ENCODE data around the gene EXOC3. TPM values are rescaled to one million over a fixed set of nuclear protein-coding genes. Genes with fewer than 3 reads are reported as not detected.

EXOC3 gene
- polyA plus RNA-seq, 4 donors: 41.9 to 76.2 (median 52.6) TPM

DNA sequence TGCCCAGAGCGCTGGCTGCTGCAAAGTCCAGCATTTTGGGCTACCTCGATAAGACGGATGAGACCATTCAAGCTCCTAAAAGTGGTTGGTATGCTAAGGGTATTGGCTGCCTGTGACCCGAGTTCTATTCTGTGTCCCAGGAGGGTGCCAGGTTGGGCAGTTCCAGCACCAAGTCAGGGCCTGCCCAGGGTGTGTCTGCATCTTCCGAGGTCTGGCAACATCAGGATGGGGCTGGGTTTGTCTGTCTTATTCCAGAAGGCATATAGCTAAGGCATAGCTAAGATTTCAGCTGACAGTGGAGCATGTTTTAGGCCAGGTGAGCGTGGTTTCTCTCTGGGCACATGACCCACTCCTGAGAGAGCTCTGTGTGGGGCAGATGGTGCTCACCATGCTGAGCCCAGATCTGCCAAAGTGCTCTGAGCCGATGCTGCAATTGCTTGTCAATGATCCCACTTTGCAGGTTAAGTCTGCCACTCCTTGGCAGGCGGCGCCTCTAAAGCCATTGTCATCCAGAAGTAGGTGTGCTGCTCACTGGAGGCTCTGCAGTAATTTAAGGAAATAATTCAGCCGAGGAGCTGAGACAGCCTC is 73.5 kb downstream of the EXOC3 start:
- DNase-seq (ENCODE audit: low read depth in 4 of 4, low spot score in 3 of 4): no peak

Other genes starting within 250 kb of the EXOC3 start
- 10 to 100 TPM; 12.1 to 17.4 (median 14.0) TPM for gene CCDC127, start 225.0 kb upstream of the EXOC3 start, polyA plus RNA-seq (ENCODE audit: insufficient read length in 4 of 4)
- 100 to 1,000 TPM in 3 of 4 donors, 10 to 100 TPM in 1; 75.7 to 151 (median 136) TPM for gene SDHA, start 224.9 kb upstream of the EXOC3 start, polyA plus RNA-seq (ENCODE audit: insufficient read length in 4 of 4)
- 100 to 1,000 TPM; 118 to 148 (median 128) TPM for gene PDCD6, start 171.5 kb upstream of the EXOC3 start, polyA plus RNA-seq (ENCODE audit: insufficient read length in 4 of 4)
- 1 to 10 TPM; 2.5 to 3.5 (median 3.0) TPM for gene AHRR, start 121.5 kb upstream of the EXOC3 start, polyA plus RNA-seq (ENCODE audit: insufficient read length in 4 of 4)
- 10 to 100 TPM in 3 of 4 donors, 1 to 10 TPM in 1; 2.6 to 49.7 (median 43.6) TPM for gene SLC9A3, start 81.3 kb downstream of the EXOC3 start, polyA plus RNA-seq (ENCODE audit: insufficient read length in 4 of 4)
- 10 to 100 TPM in 1 of 4 donors, 1 to 10 TPM in 3; 4.4 to 10.8 (median 9.0) TPM for gene CEP72, start 169.2 kb downstream of the EXOC3 start, polyA plus RNA-seq (ENCODE audit: insufficient read length in 4 of 4)

All from left renal pelvis (tissue), 4 donors.